KG1 (cell line): ENCODE data around the gene NTMT1.

Experiments
- DNase-seq: peaks from one replicate; lab custom pipeline; 2025; lab: John Stamatoyannopoulos, UW

Gene NTMT1

GRCh38 chr9:129637102-129637501 lies 11.1 kb downstream of the NTMT1 start:
- no peak for DNase-seq

GRCh38 chr9:129637673-129638439 lies 11.9 kb downstream of the NTMT1 start:
- no peak for DNase-seq

GRCh38 chr9:129639034-129639630 lies 13.2 kb downstream of the NTMT1 start:
- no peak for DNase-seq

- DNase-seq = no peak
These were observed 13.8 kb downstream of the NTMT1 start for GRCh38 chr9:129639756-129640085.

GRCh38 chr9:129640086-129640870 lies 14.3 kb downstream of the NTMT1 start:
- DNase-seq = no peak

GRCh38 chr9:129640871-129641749 lies 15.1 kb downstream of the NTMT1 start:
- DNase-seq = no peak

GRCh38 chr9:129641750-129642585 lies 16.0 kb downstream of the NTMT1 start, which contains the start of gene ASB6:
Gene ASB6 (minus strand): TSS chr9:129642151. CDS start chr9:129641999, 152 bp downstream.
- peak; percentile 94 for DNase-seq

- no peak for DNase-seq
These were observed 17.7 kb downstream of the NTMT1 start for GRCh38 chr9:129643706-129644105.

- DNase-seq = no peak
These were observed 18.4 kb downstream of the NTMT1 start for GRCh38 chr9:129644365-129644764.

GRCh38 chr9:129644902-129645301 lies 18.9 kb downstream of the NTMT1 start:
- no peak for DNase-seq

GRCh38 chr9:129646252-129646651 lies 20.3 kb downstream of the NTMT1 start:
- DNase-seq = no peak

GRCh38 chr9:129646654-129647053 lies 20.7 kb downstream of the NTMT1 start:
- DNase-seq = no peak

GRCh38 chr9:129647635-129648034 lies 21.7 kb downstream of the NTMT1 start:
- no peak for DNase-seq

GRCh38 chr9:129648092-129648763 lies 22.3 kb downstream of the NTMT1 start:
- DNase-seq = no peak

GRCh38 chr9:129648764-129649115 lies 22.8 kb downstream of the NTMT1 start:
- no peak for DNase-seq

GRCh38 chr9:129649726-129650679 lies 24.0 kb downstream of the NTMT1 start:
- no peak for DNase-seq

- no peak for DNase-seq
These were observed 24.8 kb downstream of the NTMT1 start for GRCh38 chr9:129650680-129651235.

GRCh38 chr9:129653823-129654553 lies 28.0 kb downstream of the NTMT1 start:
- no peak for DNase-seq
